Testis (tissue), 3 donors: ENCODE measurements around the gene ADCK2. TPM values are rescaled to one million over a fixed set of nuclear protein-coding genes. Genes with fewer than 3 reads are reported as not detected.
"Not testable (repeated sequence)": the region's sequence is repeated elsewhere in the genome, so short reads cannot be mapped to it uniquely, and the experiment has no call there.

Experiments
- DNase-seq: peaks from one replicate; pipeline ENCODE4 v3.0.0-alpha.2; 2019
- H3K27ac ChIP-seq, 2 donors: fragments of 200-600 bp; sonication (generic); one replicate each; pipeline ENCODE4 v1.5.1; 2019
- H3K27me3 ChIP-seq: fragments of 200-600 bp; sonication (generic); one replicate; pipeline ENCODE4 v1.5.1; 2019
- H3K36me3 ChIP-seq: fragments of 200-600 bp; sonication (generic); one replicate; pipeline ENCODE4 v1.5.1; 2017; ENCODE audit warnings: low read depth; ENCODE audit errors: missing control alignments
- H3K4me1 ChIP-seq: fragments of 200-600 bp; sonication (generic); one replicate; pipeline ENCODE4 v1.5.1; 2019
- H3K4me3 ChIP-seq, 2 donors: fragments of 200-600 bp; sonication (generic); one replicate each; pipeline ENCODE4 v1.5.1; 2017 to 2019
- H3K9me3 ChIP-seq: fragments of 200-600 bp; sonication (generic); one replicate; pipeline ENCODE4 v1.5.1; 2017
- CTCF ChIP-seq, 3 experiments: fragments of 450-650 bp in 2 of 3; fragments of 200-600 bp in 1 of 3; sonication (generic) in 1 of 3; IDR thresholded peaks; one replicate each; pipeline ENCODE4 v1.5.1; 2016 to 2019; ENCODE audit warnings: antibody characterized with exemption in 3 of 3, mild to moderate bottlenecking in 2 of 3, moderate library complexity in 1 of 3
- POLR2A ChIP-seq: fragments of 450-650 bp; IDR thresholded peaks from one replicate; pipeline ENCODE4 v1.6.1; 2017; ENCODE audit warnings: antibody characterized with exemption, mild to moderate bottlenecking, moderate library complexity
- WGBS, 2 donors: methylation state at CpG; one replicate each; pipeline ENCODE4 v1.1.5; 2018; 5-methylcytosine and 5-hydroxymethylcytosine counted together
- intact Hi-C: fragments of 100-400 bp; cut with DNase I; formaldehyde crosslinking; loops from one replicate; pipeline ENCODE4 v1.15.1; 2023; ENCODE audit warnings: low total_unique reads
- polyA plus RNA-seq: library from polyadenylated mRNA; stranded (reverse); fragments of 350-450 nt; fragmentation: Illumina TruSeq; extraction: RNeasy Lipid Tissue Mini Kit (QIAGEN cat#74804); gene quantifications from one replicate; pipeline ENCODE4 v1.2.3, GENCODE V29; 2014; ENCODE audit warnings: low read depth, low replicate concordance; ENCODE audit not compliant: insufficient read depth
- total RNA-seq, 2 donors: library from RNA; depleted of rRNA; stranded (reverse); fragments of >200 nt; gene quantifications; one replicate each; pipeline ENCODE4 v1.2.3, GENCODE V29; 2016

ADCK2 gene
- total and polyA plus RNA-seq, 3 donors from 2014 or later: 12.9 to 21.2 (median 20.4) TPM

DNA sequence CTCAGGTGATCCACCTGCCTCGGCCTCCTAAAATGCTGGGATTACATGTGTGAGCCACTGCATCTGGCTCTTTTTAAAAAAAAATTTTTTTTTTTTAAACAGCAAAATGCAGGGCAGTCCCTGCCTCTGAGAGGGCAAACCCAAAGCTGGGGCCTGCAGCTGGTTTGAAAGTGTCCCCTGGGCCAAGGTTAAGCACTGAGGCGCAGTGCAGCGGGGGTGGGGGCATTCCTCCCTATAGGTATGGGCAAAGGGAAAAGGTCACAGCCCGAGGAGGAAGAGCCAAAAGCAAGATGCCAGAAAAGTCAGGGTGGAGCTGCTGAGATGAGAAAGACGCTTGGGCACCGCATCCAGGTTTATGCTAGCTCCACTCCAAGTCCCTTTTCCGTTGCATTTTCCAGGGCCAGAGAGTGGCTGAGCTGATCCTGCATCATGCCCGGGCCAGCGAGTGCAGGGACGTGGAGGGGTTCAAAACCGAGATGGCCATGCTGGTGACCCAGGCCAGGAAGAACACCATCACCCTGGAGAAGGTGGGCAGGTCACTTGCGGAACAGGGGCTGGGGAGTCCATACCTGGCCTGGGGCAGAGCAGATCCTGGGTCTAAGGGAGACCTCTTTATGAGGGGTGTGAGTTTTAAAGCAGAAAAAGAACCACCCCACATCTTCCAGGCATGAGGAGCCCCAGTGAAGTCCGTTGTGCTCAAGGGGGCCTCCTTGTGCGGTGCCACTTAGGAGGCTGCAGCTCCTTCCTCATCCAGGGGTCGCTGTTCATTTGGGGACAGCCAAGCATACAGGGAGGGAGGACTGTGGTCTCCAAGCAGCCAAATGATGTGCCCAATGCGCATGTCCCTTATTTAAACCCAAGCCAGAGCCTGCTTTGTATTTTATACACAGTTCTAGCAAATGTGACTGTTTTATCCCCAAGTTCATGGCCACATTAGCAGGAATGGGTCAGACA lies 16.7 kb downstream of the ADCK2 start:
- intact Hi-C loops: no loop called here

GRCh38 chr7:140691376-140692045 lies 18.8 kb downstream of the ADCK2 start:
- Histone ChIP-seq H3K4me1 (peaks cover 9% of the 10 kb centered on the region), H3K9me3 (no peaks in the 10 kb centered on the region), H3K27ac (no peak overlapping the region), H3K36me3 (no peaks in the 10 kb centered on the region), H3K4me3 (no peak overlapping the region), H3K27me3 (no peaks in the 10 kb centered on the region)
- TF ChIP-seq CTCF (IDR thresholded peaks at IDR 0.05) (no peak), POLR2A (no peak)
- DNase-seq: no peak
- 88 to 95% methylated on average over 12 of the region's 12 CpGs for WGBS, 2 donors
- intact Hi-C loops: no loop called here

More for the DNA sequence above, 16.7 kb downstream of the ADCK2 start:
- H3K27ac ChIP-seq: no peak overlapping the region
- H3K4me1 ChIP-seq: no peaks in the 10 kb centered on the region
- 93 to 94% methylated on average over 16 of the region's 16 CpGs for WGBS, 2 donors
- no peaks in the 10 kb centered on the region for H3K36me3 ChIP-seq
- no peak for DNase-seq
- H3K4me3 ChIP-seq: no peak overlapping the region
- H3K9me3 ChIP-seq: no peaks in the 10 kb centered on the region
- TF ChIP-seq POLR2A: no peak
- no peak for TF ChIP-seq CTCF (IDR thresholded peaks at IDR 0.05)
- H3K27me3 ChIP-seq: no peaks in the 10 kb centered on the region

- DNase-seq, intact Hi-C loops: not testable (repeated sequence)
- 91 to 95% methylated on average over 10 of the region's 10 CpGs for WGBS, 2 donors
These were observed 21.1 kb downstream of the ADCK2 start for GRCh38 chr7:140693849-140694248.

GRCh38 chr7:140694592-140694991 lies 21.8 kb downstream of the ADCK2 start:
- Histone ChIP-seq H3K4me1 (peaks cover 21% of the 10 kb centered on the region), H3K36me3 (no peaks in the 10 kb centered on the region), H3K9me3 (no peaks in the 10 kb centered on the region), H3K4me3 (no peak overlapping the region), H3K27ac (no peak overlapping the region), H3K27me3 (no peaks in the 10 kb centered on the region)
- no peak for DNase-seq
- intact Hi-C loops: no loop called here
- TF ChIP-seq CTCF (IDR thresholded peaks at IDR 0.05) (no peak), POLR2A (no peak)
- 76 to 90% methylated on average over 2 to 6 of the region's 6 CpGs for WGBS, 2 donors

More at GRCh38 chr7:140693849-140694248, 21.1 kb downstream of the ADCK2 start:
- not testable (repeated sequence) for H3K27ac ChIP-seq, H3K9me3 ChIP-seq, H3K4me3 ChIP-seq, H3K27me3 ChIP-seq, H3K36me3 ChIP-seq
- H3K4me1 ChIP-seq: peaks cover 21% of the 10 kb centered on the region

DNA sequence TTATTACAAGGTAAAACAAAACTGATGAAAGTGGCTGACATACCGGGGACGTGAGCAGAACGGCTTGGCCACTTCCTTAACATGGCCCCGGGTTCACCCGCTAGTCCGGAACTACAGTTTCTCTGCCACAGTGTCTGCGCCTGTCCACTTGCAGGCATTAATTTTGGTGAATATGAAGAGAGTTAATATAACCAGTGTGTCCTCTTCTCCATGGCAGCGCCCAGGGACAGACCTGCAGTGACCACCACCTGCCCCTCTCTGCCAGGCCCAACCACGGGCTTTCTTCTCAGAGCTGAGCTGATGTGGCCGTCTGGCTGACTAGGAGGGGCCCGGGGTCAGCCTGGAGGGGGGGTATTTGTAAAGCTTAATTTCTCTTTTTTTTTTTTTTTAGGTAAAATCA lies 22.6 kb downstream of the ADCK2 start:
- intact Hi-C loops: no loop called here
- peaks cover 21% of the 10 kb centered on the region for H3K4me1 ChIP-seq
- WGBS, 2 donors: 48 to 75% methylated on average over 10 to 11 of the region's 11 CpGs
- no peak for TF ChIP-seq CTCF (IDR thresholded peaks at IDR 0.05)
- TF ChIP-seq POLR2A: no peak
- H3K9me3 ChIP-seq: no peaks in the 10 kb centered on the region
- DNase-seq: no peak
- peak overlapping the region in 1 of 2 donors; percentile 94 for H3K27ac ChIP-seq
- peak overlapping the region in 1 of 2 donors; percentile 76 for H3K4me3 ChIP-seq
- no peaks in the 10 kb centered on the region for H3K36me3 ChIP-seq
- no peaks in the 10 kb centered on the region for H3K27me3 ChIP-seq
